ENCODE results near the gene NSD1. TPM values are rescaled to one million over a fixed set of nuclear protein-coding genes. Genes with fewer than 3 reads are reported as not detected.

Gene NSD1
- total RNA-seq, 1 donor from 2014 or later = 32.4 TPM

DNA sequence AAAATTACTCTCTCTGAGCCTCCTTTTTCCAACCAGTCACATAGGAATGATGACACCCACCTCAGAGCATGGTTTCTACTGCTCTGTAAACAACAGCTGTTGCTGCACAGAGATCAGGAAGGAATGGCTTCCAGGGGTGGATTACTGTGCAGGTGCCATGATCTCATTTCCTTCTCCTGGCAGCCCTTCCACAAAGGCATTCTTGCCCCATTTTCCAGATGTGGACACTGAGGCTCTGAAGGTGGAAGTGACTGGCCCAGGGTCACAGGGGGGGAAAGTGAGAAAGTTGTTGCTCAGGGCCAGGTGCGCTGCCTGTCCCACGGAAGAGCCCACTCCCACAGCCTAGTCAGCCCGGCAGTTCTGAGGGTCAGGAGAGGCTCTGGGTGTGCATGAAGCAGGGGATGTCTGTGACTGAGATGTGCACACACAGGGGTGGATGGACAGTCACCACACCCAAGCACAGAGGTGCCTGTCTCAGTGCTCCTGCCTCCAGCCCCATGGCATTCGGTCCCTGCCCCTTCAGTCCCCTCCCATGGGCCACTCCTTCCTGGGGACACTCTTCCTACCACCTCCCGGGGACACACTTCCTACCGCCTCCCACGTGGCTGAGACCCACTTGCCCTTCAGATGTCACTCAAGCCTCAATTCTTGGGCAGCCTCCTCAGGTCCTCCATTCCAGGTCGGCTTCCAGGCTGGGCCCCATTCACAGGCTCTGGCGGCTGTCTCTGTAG, 29.9 kb upstream of the NSD1 start:
- TF ChIP-seq, protein P1, sequence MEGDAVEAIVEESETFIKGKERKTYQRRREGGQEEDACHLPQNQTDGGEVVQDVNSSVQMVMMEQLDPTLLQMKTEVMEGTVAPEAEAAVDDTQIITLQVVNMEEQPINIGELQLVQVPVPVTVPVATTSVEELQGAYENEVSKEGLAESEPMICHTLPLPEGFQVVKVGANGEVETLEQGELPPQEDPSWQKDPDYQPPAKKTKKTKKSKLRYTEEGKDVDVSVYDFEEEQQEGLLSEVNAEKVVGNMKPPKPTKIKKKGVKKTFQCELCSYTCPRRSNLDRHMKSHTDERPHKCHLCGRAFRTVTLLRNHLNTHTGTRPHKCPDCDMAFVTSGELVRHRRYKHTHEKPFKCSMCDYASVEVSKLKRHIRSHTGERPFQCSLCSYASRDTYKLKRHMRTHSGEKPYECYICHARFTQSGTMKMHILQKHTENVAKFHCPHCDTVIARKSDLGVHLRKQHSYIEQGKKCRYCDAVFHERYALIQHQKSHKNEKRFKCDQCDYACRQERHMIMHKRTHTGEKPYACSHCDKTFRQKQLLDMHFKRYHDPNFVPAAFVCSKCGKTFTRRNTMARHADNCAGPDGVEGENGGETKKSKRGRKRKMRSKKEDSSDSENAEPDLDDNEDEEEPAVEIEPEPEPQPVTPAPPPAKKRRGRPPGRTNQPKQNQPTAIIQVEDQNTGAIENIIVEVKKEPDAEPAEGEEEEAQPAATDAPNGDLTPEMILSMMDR (IDR thresholded peaks at IDR 0.05; ENCODE audit: insufficient read depth, low read length, severe bottlenecking) = no peak
- no peak overlapping the region for H3K4me3 ChIP-seq (ENCODE audit: low read depth, low read length)
- H3K27me3 ChIP-seq (ENCODE audit: control insufficient read depth, insufficient read depth, low read length) = no peaks in the 10 kb centered on the region
- FAIRE-seq (no peak), DNase-seq (ENCODE audit: low read depth) (peak; percentile 17)
- H3K36me3 ChIP-seq (ENCODE audit: control insufficient read depth, insufficient read depth, low read length) = no peaks in the 10 kb centered on the region

DNA sequence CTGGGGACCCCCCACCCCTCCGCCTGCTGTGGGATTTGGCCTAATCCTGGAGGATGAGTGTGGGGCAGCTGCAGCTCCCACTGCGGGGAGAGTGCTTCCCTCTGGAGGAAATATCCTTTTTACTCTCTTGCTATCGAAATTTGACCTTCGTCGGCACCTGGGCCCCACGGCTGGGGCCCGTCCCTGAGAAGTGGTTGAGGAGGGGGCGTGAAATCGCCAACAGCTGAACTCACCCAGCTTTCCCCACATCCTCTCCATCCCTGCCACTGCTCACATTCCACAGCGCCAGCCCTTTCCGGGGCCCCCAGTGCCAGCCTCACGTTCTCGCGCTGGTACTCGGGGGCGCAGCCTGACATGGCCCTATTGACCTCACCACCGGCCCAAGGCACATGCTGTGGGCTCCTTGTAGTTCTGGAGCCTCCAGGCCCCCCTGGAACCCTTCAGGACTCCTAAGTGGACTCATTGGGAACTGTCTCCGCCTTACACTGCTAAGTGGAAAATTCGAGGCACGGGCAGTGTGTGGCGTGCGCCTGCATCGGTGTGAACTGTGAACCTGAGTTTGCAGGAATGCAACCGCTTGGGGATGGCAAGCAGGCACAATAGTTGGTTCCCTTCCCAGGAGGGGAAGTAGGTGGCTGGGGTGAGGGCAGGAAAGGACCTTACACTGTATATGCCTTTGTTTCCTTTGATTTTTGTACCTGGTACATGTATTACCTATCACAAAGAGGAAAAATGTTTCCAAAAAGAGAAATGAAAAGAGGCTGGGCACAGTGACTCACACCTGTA, 27.7 kb upstream of the NSD1 start:
- Histone ChIP-seq H3K36me3 (ENCODE audit: control insufficient read depth, insufficient read depth, low read length) (no peaks in the 10 kb centered on the region), H3K27me3 (ENCODE audit: control insufficient read depth, insufficient read depth, low read length) (no peaks in the 10 kb centered on the region), H3K4me3 (ENCODE audit: low read depth, low read length) (no peak overlapping the region)
- DNase-seq (ENCODE audit: low read depth) = no peak
- TF ChIP-seq, protein P1 (IDR thresholded peaks at IDR 0.05; ENCODE audit: insufficient read depth, low read length, severe bottlenecking) = no peak
- FAIRE-seq = no peak

DNA sequence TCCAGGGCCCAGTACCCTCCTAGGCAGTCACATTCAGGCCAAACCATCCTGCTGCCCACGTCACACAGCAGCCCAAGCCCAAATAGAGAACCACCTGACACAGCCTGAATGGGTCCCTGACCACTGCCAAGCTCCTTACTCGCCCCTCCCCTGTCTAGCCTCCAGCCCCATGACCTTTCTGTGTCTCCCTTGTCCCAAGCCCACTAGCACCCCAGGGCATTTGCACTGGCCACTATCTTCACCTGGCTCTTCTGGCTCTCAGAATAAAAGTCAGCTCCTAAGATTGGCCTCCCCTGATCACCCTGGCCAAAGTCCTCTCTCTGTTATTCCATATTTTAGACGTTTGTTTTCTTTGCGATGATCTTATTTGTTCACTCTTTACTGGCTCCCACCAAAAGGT, 26.4 kb upstream of the NSD1 start:
- TF ChIP-seq, protein P1 (IDR thresholded peaks at IDR 0.05; ENCODE audit: insufficient read depth, low read length, severe bottlenecking) = no peak
- no peak for FAIRE-seq

DNA sequence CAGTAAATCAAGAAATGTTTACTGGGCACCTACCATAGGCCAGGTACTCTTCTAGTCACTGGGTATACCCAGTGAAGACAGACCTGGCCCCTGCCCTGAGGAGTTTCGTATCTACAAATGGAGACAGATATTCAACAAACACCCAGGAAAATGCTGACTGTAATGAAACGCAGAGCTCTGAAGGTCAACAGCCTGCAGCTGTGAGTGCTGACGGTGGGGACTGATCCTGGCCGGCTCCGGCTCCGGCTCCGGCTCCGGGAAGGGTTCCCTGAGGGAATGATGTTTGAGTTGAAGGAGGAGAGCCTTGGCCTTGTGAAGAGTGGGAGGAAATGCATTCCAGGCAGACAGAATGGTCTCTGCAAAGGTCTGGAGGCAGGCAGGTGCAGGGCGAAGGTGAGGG, 23.8 kb upstream of the NSD1 start:
- FAIRE-seq (no peak), DNase-seq (ENCODE audit: low read depth) (no peak)
- TF ChIP-seq, protein P1 (IDR thresholded peaks at IDR 0.05; ENCODE audit: insufficient read depth, low read length, severe bottlenecking) = no peak
- Histone ChIP-seq H3K4me3 (ENCODE audit: low read depth, low read length) (no peak overlapping the region), H3K36me3 (ENCODE audit: control insufficient read depth, insufficient read depth, low read length) (no peaks in the 10 kb centered on the region), H3K27me3 (ENCODE audit: control insufficient read depth, insufficient read depth, low read length) (no peaks in the 10 kb centered on the region)

More for the DNA sequence above, 26.4 kb upstream of the NSD1 start:
- Histone ChIP-seq H3K27me3 (ENCODE audit: control insufficient read depth, insufficient read depth, low read length) (no peaks in the 10 kb centered on the region), H3K36me3 (ENCODE audit: control insufficient read depth, insufficient read depth, low read length) (no peaks in the 10 kb centered on the region), H3K4me3 (ENCODE audit: low read depth, low read length) (no peak overlapping the region)
- DNase-seq (ENCODE audit: low read depth) = no peak

DNA sequence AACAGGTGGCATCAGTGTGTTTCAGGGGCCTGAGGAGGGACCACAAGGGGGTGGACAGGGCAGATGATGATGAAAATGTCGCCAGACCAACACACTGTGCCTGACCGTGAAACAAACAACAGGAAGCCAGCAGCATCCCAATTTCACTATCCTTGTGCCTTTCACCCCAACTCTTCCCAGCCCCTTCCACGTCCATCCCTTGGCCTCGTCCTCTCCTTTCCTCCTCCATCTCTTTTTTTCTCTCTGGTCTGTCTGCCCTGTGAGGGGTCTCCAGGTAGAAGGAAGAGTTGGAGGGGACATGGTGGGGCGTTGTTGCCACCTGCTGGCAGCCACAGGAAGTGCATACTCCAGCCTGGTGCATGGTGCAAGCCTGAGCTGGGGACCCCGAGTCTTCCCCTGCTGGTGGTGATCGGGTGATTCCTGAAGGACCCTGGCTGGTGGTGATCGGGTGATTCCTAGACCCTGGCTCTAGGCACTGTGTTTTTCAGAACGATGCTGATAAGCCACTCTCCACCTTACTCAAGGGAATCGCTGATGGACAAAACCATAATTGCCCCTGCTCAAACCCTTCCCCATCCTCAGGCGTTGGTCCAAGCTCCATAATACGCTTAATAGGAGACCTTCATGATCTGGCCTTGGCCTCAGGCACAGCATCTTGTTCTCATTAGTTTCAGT, 21.7 kb upstream of the NSD1 start:
- DNase-seq (ENCODE audit: low read depth) = peak; percentile 28
- Histone ChIP-seq H3K36me3 (ENCODE audit: control insufficient read depth, insufficient read depth, low read length) (no peaks in the 10 kb centered on the region), H3K4me3 (ENCODE audit: low read depth, low read length) (no peak overlapping the region), H3K27me3 (ENCODE audit: control insufficient read depth, insufficient read depth, low read length) (no peaks in the 10 kb centered on the region)
- no peak for FAIRE-seq
- TF ChIP-seq, protein P1 (IDR thresholded peaks at IDR 0.05; ENCODE audit: insufficient read depth, low read length, severe bottlenecking) = peak; percentile 98
